Measurements from ENCODE around the gene PDXDC1.
"Not testable (repeated sequence)": the region's sequence is repeated elsewhere in the genome, so short reads cannot be mapped to it uniquely, and the experiment has no call there.

Gene PDXDC1

DNA sequence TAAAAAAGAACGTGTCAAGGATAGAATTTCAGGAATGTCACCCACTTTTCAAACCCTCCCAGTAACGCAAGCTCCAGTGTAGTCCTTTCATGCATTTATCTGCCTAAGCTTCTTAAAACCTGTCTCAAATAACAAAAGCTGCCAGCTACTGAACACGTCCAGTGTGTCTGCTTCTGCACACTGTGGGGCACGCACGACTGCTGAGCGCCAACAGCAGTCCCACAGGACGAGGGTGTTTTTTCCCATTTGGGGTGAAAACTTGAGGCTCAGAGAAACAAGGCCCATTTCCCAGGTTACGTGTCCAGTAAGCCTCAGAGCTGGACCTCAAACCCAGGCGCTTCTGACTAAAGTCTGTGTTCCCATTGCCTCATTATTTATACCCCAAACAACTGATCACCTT is 63.9 kb downstream of the PDXDC1 start:
- no peak for DNase-seq

DNA sequence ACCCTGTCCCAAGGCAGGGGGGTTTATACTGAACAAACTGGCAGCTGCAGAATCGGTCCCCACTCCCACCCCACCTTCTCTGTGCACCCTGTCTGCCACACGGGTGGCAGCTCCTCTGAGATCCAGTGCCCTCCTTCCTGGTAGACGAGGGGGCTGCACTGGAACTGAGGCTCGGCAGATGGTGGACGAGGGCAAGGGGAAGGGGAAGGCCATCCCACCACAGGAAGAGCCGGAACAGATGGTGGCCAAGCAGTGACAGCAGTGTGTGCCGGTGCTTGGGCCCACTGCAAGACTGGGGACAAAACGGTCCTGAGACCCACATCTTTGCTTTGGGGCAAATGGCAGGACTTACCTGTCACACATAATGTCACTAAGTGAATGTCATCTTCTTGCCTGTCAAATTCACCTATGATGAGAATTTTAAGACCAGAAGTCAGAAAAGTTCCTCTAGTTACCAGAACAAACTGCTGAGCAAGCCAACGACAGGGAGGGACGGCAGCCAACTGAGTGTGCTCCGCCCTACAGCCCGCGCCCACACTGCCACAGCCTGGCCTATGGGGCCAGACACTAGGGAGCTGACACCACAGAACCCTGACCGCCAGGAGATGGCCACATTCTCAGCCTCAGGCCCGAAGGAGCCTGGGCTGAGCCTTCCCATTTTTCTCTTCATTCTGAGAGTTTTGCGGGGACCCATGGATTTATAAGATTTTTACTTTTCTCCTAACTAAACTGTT is 66.6 kb downstream of the PDXDC1 start:
- no peak for DNase-seq

DNA sequence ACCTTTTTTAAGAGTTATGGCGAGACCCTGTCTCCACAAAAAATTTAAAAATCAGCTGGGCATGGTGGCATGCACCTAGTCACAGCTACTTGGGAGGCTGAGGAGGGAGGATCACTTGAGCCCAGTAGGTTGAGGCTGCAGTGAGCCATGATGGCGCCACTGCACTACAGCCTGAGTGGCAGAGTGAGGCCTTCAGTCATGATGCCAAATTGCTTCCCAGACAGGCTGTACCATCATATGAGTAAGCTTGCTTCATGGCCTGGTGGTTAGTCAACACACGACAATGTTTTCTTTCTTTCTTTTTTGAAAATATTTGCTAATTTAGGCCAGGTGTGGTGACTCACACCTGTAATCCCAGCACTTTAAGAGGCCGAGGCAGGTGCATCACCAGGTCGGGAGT is 68.5 kb downstream of the PDXDC1 start:
- DNase-seq, result no peak

DNA sequence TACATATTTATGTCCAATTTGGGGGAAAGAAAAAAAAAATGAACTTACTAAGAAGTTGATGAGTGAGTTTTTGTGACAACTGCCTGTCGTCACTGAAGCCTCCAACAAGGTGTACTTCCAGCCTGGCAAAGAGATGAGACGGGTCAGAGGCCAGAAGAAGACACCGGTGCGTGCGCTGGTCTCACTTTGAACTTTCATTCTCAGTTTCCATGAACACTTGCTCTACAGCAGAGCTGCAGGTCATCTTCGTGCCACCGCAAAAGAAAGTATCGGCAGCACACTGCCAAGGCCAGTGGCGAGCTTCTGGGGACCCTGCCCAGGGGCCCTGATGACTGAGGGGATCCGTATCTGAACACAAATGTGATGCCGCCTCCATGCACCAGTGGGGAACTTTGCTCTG is 69.5 kb downstream of the PDXDC1 start:
- DNase-seq, result no peak

DNA sequence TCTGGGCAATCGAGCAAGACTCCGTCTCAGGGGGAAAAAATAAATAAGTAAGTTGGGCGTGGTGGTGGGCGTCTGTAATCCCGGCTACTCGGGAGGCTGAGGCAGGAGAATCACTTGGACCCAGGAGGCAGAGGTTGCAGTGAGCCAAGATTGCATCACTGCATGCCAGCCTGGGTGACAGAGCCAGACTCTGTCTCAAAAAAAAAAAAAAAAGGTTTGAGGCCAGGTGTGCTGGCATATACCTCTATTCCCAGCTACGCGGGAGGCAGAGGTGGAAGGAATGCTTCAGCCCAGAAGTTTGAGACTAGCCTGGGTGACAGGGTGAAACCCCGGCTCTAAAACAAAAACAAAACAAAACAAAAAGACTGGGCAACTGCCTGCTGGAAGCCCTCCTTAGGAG is 70.4 kb downstream of the PDXDC1 start:
- DNase-seq, result not testable (repeated sequence)

DNA sequence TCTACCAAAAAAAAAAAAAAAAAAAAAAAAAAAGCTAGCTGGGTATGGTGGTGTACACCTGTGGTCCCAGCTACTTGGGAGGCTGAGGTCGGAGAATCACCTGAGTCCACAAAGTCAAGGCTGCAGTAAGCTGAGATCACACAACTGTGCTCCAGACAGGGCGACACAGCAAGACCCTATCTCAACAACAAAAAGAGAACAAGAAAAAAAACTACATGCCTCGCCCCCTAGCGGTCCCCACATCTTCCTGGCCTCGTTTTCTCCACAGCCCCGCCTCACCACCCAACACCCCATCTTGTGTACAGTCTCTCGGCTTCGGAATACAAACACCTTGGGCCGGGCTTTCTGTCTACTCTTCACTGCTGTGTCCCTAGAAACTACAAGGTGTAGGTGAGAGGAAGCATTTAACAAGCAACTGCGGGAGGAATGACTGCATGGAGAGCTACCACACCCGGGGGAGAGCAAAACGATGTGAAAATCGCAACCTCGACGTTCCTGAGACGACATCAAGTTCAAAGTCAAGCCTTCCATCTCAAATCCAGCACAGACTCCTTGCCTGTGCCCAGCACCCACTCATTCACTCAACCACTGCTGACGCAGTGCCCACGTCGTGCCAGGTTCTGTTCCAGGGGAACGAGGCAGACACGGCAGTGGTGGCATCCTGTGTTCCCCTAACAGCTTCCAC is 72.0 kb downstream of the PDXDC1 start:
- DNase-seq, result no peak

DNA sequence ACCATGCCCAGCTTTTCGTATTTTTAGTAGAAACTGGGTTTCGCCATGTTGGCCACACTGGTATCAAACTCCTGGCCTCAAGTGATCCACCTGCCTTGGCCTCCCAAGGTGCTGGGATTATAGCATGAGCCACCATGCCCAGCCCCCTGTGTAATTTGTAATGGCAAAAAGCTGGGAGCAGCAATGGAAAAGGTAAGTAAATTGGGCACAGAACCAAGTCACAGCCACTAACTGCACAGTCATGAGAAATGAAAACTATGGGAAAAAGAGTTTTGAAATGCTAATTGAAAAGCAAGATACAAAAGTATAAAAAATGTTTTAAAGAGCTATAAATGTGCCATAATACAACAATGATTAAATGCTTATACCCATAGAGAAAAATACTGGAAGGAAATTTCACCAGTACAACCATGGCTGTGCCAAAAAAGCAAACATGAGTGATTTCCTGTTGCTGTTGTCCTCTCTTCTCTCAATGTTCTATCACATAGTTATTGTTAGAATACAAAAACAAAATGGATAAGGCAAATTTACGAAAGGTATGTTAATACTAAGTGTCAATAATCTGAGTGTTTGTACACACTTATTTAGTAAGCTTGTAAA is 74.9 kb downstream of the PDXDC1 start:
- no peak for DNase-seq

DNA sequence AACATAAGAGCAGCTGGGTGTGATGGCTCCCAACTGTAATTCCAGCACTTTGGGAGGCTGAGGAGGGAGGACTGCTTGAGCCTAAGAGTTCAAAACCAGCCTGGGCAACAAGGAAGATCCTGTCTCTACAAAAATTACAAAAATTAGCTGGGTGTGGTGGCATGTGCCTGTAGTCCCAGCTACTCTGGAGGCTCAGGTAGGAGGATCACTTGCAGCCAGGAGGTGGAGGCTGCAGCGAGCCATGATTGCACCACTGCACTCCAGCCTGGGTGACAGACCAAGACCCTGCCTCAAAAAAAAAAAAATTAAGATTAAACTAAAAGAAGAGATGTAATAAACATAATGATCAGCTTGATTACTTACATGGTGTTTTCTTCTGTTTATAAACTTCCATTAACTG is 75.6 kb downstream of the PDXDC1 start:
- not testable (repeated sequence) for DNase-seq

DNA sequence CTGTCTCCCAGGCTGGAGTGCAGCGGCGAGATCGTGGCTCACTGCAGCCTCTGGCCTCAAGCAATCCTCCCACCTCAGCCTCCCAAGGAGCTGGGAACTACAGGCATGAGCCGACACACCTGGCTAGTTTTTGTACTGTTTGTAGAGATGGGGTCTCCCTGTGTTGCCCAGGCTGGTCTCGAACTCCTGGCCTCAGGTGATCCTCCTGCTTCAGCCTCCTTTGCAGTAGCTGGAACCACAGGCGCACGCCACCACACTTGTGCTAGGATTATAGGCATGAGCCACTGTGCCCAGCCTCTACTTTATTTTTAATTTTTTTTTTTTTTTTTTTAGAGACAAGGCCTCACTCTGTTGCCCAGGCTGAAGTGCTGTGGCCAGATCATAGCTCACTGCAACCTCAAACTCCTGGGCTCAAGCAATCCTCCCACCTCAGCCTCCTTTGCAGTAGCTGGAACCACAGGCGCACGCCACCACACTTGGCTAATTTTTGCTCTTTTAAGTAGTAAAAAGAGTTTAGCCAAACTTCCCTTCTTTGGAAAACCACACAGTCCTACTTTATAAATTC is 76.6 kb downstream of the PDXDC1 start:
- DNase-seq, result no peak

DNA sequence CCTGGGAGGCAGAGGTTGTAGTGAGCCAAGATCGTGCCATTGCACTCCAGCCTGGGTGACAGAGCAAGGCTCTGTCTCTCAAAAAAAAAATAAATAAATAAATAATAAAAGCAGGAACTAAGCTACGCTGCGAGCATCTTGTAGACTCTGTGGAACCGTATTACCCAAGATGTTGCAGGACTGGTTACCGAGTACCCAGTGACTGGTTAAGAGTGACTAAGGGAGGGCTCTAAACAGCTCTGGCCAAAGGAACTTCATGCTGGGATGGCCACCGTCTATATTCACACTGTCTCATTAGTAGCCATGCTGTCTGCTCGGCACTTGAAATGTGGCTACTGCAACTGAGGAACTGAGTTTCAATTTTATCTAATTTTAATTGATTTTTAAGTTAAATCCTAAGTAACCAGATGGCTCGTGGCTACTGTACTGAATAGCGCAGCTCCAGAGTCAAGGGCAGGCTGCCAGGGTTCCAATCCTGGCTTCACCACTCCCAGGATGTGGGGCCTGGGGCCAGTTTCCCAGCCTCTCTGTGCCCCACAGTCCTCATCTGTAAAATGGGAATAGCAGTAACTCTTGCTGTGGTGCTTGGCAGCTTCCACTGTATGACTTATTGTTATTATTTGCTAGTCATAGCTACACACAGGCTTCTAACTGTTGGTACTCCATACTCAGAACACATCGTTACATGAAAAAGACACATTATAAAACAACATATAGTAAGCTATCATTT is 78.1 kb downstream of the PDXDC1 start:
- DNase-seq, result no peak

DNA sequence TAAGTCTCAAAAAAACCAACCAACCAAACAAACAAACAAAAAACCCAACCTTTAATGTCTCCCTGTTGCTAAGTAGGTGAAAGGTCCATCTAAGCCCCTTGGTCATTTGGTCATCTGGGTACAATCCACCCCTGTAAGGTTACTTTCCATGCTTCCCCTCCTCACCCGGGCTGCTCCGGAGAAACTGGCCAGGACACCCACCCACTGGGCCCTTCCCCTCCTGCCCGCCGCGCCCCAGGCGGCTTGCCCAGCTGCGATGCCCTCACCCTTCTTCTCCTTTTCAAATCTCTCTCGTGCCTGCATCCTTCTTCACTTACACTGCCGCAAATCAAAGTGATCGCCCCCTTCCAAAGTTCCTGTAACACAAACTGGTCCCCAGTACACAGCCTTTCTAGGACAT is 79.1 kb downstream of the PDXDC1 start:
- no peak for DNase-seq

DNA sequence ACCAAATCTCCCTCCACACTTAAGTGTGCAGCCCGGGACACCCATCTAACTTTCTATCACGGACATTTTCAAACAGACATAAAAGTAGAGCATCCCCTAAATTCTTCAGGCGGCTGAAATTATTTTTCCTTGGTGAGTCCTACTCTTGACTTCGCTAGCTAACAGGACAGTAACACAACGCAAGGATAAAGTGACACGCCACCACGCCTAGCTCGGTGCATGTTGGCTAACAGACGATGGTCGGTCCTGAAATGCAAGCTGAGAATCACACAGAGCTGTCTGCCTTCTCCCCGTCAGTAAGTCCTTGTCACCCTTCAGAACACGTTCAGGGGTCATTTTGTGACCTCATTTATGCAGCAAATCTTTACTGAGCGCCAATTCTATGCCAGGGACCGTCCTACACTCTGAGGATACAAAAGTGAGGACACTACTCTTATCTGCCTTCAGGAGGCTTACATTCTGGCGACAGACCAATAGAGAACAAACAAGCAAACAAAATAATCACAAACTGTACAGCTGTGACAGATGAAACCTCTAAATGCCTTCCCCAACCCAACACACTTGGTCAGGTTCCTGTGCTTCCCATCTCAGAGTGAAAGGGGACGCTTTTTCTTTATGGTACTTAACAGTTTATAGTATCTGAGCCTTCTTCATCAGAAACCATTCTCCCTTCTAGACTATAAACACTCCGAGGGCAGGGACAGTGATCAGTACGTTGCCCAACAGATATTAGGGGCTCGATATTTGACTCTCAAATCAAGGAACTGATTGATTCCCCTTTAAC is 79.7 kb downstream of the PDXDC1 start:
- DNase-seq, result no peak

DNA sequence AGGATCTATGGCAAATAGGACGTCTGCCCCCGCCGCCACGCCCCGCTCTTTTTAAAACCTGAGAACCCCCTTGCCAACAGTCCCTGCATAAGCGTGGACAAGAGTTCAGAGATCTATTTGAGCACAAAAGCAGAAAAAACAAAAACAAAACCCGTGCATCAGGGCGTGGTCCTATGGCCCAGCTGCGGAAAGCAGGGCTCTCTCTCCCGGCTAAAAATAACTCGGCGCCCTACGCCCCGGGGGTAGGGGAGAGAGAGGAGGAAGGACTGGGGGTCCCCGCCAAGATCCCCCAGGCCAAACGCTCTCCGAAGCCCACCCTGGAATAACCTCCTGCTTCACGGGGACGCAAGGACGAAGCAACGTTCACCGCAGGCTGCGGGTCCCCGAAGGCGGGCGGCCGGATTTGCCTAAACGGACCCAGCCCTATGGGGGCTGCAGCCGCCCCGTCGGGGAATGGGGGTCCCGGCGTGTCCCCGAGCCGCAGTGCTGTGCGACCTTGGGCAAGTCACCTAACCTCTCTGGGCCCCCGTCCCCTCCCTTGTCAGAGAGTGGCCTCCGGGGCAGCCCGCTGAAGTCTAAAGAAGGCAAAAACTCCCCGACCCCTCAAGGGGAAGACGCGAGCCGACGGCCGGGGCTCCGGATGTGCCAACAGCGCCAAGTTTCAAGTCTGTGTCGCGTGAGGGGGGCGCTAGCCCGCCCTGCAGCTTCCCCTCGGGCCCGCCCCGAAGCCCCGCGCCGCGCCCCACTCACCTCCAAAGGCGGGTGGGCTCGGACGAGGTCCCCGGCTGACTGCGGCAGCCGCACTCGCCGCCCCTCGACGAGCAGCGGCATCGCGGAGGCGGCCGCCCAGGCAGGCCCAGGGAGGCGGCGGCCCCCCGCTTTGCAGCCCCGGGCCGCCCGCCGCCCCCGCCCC is 80.6 kb downstream of the PDXDC1 start:
- DNase-seq, result peak; percentile 47

DNA sequence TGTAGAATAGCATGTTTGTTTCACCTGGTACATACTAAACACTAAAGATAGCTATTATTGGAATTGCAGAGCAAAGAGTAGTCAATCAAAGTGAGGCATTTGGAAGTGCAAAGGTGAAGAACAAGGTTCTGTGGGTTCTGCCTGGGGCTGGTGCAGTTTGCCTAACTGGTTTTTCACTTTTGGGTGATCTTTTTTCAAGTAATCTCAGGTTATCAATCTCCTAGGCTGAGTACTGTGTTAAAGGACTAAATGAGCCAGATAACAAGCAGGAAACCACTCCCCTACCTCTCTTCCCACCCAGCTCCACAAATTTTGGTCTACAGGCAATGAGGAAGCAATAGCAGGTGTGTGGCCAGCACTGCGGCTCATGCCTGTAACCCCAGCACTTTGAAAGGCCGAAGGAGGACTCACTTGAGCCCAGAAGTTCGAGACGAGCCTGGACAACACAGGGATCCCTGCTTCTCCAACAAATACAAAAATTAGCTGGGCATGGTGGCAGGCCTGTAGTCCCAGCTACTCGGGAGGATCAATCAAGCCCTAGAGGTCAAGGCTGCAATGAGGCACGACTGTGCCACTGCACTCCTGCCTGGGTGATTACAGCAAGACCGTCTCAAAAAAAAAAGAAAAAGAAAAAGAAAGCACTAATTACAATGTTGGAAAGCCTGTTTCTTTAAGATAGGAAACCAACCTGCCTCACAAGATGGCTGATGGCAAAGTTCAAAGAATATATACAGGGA is 83.0 kb downstream of the PDXDC1 start:
- no peak for DNase-seq

DNA sequence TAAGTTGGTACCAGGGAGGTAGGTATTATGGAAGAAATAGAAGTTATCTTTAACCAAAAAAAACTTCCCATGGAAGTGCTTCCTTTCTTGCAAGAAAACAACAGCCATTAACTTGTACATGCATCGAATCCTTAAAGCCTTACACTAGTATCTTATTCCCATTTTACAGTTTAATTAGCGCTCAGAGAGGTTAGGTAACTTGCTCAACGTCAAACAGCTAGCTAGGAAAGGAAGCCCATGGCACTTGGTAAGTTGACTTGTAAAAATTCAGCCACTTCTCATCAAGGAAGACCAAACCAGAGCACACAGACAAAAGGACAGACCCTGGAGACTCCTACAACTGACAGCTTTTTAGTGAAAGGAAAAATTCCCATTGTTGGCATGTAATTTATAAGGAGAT is 84.5 kb downstream of the PDXDC1 start:
- no peak for DNase-seq

DNA sequence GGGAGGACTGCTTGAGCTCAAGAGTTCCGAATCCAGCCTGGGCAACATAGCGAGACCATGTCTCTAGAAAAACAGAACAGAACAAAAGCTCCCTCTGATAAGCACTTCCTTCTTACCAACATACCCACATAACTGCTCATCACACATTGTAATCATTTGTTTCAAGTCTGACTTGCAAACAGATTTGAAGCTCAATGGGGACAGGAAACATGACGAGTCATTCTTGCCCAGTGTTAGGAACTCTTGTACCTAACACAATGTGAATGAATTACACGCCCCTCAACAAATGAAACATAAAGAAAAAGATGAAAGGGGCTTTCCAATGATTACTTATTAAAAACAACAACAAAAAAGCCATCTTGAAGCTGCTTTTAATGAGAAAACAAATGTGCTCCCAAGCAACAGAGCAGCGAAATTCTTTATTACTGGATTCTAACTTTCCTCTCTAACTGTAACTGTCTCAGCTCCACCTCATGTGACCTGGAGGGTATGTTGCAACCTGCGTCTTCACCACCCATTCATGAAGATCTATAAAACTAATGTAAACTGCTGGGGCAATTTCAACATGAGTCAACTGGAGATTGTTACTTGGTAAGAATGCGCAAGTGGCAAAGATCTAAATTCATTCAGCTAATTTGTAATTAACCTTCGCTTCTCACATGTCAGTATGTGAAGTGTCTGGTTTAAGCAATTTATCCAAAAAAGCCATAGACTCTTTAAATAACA is 87.4 kb downstream of the PDXDC1 start:
- DNase-seq, result not testable (repeated sequence)

DNA sequence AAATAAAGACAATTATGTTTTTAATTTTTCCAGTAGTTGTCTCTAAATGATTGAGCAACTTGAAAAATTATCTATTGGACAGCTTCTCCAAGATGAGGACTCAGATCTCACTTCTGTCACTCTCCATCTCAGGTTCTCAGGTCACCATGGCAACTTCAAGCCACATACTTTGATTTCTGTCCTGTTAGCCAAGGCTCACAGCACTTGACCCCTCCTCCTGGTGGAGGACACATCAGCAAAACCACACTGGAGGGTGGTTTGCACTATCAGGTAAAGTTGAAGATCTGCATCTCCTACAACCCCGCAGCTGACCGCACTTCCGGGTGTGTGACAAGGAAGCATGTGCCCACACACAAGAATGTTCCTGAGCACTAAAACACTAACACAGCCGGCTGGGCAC is 91.1 kb downstream of the PDXDC1 start:
- not testable (repeated sequence) for DNase-seq

DNA sequence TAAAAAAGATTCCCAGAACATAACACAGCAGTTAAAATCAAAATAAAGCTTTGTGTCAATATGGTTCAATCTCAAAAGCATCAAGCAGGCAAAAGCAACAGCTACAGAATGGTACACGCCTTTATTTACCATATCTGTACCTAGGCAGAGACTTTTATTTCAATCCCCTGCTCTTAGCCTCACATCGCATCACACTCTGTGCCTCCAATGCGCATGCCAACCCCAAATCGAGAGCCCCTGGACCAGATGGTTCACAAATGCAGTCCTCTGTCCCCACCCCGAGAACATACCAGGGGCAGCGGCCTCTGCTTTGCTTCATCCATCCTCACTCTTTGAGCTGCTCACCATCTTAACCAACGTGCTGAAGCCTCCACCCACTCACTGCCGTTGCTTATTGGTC is 91.9 kb downstream of the PDXDC1 start:
- not testable (repeated sequence) for DNase-seq

DNA sequence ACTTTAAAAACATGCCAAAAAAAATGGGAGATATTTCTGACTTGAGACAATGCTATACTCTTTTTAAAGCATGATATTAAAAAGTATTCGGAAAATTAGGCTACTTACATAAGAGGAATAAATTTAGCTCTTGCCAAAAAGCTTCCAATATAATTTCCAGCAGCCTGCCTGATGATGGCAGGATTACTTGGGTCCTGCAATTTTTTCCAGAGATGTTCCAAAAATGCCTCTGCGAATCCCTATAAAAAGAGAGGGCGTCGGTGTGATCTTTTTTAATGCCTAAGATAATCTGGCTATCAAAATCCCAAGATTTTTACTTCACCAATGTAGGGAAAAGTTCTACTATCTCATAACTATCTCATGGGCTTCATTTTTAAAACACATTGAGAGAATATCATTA is 96.2 kb downstream of the PDXDC1 start:
- not testable (repeated sequence) for DNase-seq

Data from NCI-H1092 treated with DMSO at 0.1 percent for 48 hours (cell line).